ENCODE results near the gene ELOF1. TPM values are rescaled to one million over a fixed set of nuclear protein-coding genes. Genes with fewer than 3 reads are reported as not detected.

The ELOF1 gene
- total RNA-seq, 1 experiment from 2014 or later: 65.5 TPM

DNA sequence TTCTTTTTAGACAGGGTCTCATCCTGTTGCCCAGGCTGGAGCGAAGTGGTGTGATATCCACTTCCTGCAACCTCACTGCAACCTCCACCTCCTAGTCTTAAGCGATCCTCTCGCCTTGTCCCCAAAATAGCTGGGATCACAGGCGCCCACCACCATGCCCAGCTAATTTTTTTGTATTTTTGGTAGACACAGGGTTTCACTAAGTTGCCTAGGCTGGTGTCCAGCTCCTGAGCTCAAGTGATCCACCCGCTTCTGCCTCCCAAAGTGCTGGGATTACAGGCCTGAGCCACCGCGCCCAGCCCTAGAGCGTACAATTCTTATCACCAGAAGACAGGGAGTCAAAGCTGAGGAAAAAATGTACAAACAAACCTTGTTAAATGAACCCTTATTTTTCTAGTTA lies 4.5 kb upstream of the ELOF1 start:
- H3K9me3 ChIP-seq (ENCODE audit: insufficient read depth, low read depth): no peaks in the 10 kb centered on the region
- H3K27me3 ChIP-seq (ENCODE audit: insufficient read depth, low read depth): no peaks in the 10 kb centered on the region
- H4K20me1 ChIP-seq (ENCODE audit: insufficient read depth): no peaks in the 10 kb centered on the region
- H3K79me2 ChIP-seq (ENCODE audit: low read depth): peaks cover 20% of the 10 kb centered on the region
- BruUV-seq (replicated peaks): no TSS peak
- no peak for TF ChIP-seq CTCF (conservative IDR thresholded peaks at IDR 0.05)
- no peak for TF ChIP-seq EZH2 (IDR thresholded peaks at IDR 0.05; ENCODE audit: low read depth)
- H3K4me2 ChIP-seq: no peak overlapping the region
- intact Hi-C loops (cut with micrococcal nuclease; ENCODE audit: unreplicated experiment): loop anchor here (5.0 kb wide), 1 partner anchor 234 kb away; the partner anchor contains the start of gene ZNF491
- peaks cover 5% of the 10 kb centered on the region; the same call in 1 of the 2 replicates for H3K4me1 ChIP-seq (replicated peaks; ENCODE audit: insufficient read depth)
- no peak overlapping the region for H3K4me3 ChIP-seq
- no peaks in the 10 kb centered on the region for H3K36me3 ChIP-seq (ENCODE audit: low read depth)
- no peak overlapping the region for H2AFZ ChIP-seq
- H3K27ac ChIP-seq: no peak overlapping the region
- POLR2A ChIA-PET (ENCODE audit: unreplicated experiment): no interaction called here
- CTCF ChIA-PET: no interaction called here
- no peak for DNase-seq
- no peaks in the 10 kb centered on the region for H3K9me2 ChIP-seq (ENCODE audit: insufficient read depth)
- H3F3A ChIP-seq (ENCODE audit: insufficient read depth, low read depth): peaks cover 16% of the 10 kb centered on the region; the same call in 1 of the 2 replicates

DNA sequence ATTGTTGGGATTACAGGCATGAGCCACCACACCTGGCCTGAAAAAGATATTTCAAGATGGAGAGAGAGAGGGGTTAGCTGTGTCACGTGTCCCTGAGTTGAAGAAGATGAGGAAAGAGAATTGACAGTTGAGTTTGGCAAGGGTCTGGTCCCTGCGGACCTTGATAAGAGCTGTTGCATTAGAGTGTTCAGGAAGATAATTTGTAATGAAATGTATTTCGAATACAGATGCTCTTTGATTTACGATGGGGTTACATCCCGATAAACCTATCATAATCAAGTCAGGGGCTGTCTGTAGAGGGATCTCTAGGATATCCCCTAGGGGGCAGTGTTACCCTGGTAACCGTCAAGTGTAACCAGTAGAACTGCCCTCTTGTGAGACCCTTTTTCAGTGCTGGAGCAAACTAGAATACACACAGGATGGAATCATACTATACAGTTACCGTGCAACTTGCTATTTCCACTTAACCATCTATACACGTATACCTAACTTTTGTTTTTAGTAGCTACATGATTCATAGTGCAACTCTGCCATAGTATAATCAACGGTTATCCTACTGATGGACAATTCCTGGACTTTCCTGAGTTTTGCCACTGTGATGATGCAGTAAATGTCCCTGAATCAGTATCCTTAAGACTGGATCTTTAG lies 1.5 kb upstream of the ELOF1 start:
- H3K4me3 ChIP-seq: peak overlapping the region; percentile 97; the same call in 1 of the 2 replicates
- 0 out of 2 replicates have a peak overlapping the region, but pooled peaks have one; percentile 94 for H2AFZ ChIP-seq
- intact Hi-C loops (cut with micrococcal nuclease; ENCODE audit: unreplicated experiment): loop anchor here (5.0 kb wide), 1 partner anchor 237 kb away; the partner anchor contains the start of gene ZNF491
- ChIA-PET POLR2A (ENCODE audit: unreplicated experiment) (no interaction called here), CTCF (interaction anchor here (0.6 to 0.7 kb wide), 5 partner anchors 12 to 1283 kb away, joined by 3 to 9 read pairs (median 4); no protein-coding TSS in a partner anchor)
- no peaks in the 10 kb centered on the region for H3K9me3 ChIP-seq (ENCODE audit: insufficient read depth, low read depth)
- DNase-seq: peak; percentile 45 to 61
- H3K9me2 ChIP-seq (ENCODE audit: insufficient read depth): no peaks in the 10 kb centered on the region
- TF ChIP-seq CTCF (conservative IDR thresholded peaks at IDR 0.05): peak; percentile 83
- TF ChIP-seq EZH2 (IDR thresholded peaks at IDR 0.05; ENCODE audit: low read depth): no peak
- peak overlapping the region; percentile 86 for H3K4me2 ChIP-seq
- BruUV-seq (replicated peaks): no TSS peak
- H3F3A ChIP-seq (ENCODE audit: insufficient read depth, low read depth): peaks cover 21% of the 10 kb centered on the region; the same call in 1 of the 2 replicates
- no peak overlapping the region for H3K27ac ChIP-seq
- no peaks in the 10 kb centered on the region for H3K27me3 ChIP-seq (ENCODE audit: insufficient read depth, low read depth)
- peaks cover 50% of the 10 kb centered on the region for H3K79me2 ChIP-seq (ENCODE audit: low read depth)
- H3K36me3 ChIP-seq (ENCODE audit: low read depth): no peaks in the 10 kb centered on the region
- peaks cover 11% of the 10 kb centered on the region; the same call in 1 of the 2 replicates for H3K4me1 ChIP-seq (replicated peaks; ENCODE audit: insufficient read depth)
- H4K20me1 ChIP-seq (ENCODE audit: insufficient read depth): peaks cover 21% of the 10 kb centered on the region

- Histone ChIP-seq H3K4me3 (no peak overlapping the region), H2AFZ (no peak overlapping the region), H3F3A (ENCODE audit: insufficient read depth, low read depth) (peaks cover 17% of the 10 kb centered on the region; the same call in 1 of the 2 replicates), H3K4me1 (replicated peaks; ENCODE audit: insufficient read depth) (peaks cover 11% of the 10 kb centered on the region; the same call in 1 of the 2 replicates), H3K4me2 (no peak overlapping the region), H3K79me2 (ENCODE audit: low read depth) (peaks cover 57% of the 10 kb centered on the region), H3K36me3 (ENCODE audit: low read depth) (0 out of 2 replicates have a peak, but pooled peaks cover 11% of the 10 kb centered on the region), H3K9me3 (ENCODE audit: insufficient read depth, low read depth) (no peaks in the 10 kb centered on the region), H4K20me1 (ENCODE audit: insufficient read depth) (peaks cover 24% of the 10 kb centered on the region), H3K9me2 (ENCODE audit: insufficient read depth) (no peaks in the 10 kb centered on the region), H3K27ac (no peak overlapping the region), H3K27me3 (ENCODE audit: insufficient read depth, low read depth) (no peaks in the 10 kb centered on the region)
- POLR2A ChIA-PET (ENCODE audit: unreplicated experiment): no interaction called here
- CTCF ChIA-PET: interaction anchor here (0.5 kb wide), 1 partner anchor 173 kb away, joined by 3 read pairs; the partner anchor contains the start of gene EPOR
- no peak for DNase-seq
- BruUV-seq (replicated peaks): no TSS peak
- intact Hi-C loops (cut with micrococcal nuclease; ENCODE audit: unreplicated experiment): no loop called here
- TF ChIP-seq EZH2 (IDR thresholded peaks at IDR 0.05; ENCODE audit: low read depth) (no peak), CTCF (conservative IDR thresholded peaks at IDR 0.05) (no peak)
These were observed 2.2 kb downstream of the ELOF1 start for GRCh38 chr19:11556634-11557420.
